Left ventricle myocardium inferior (tissue), 1 donor: ENCODE results near the gene BPIFB6. TPM values are rescaled to one million over a fixed set of nuclear protein-coding genes. Genes with fewer than 3 reads are reported as not detected.

Source experiments
- DNase-seq: peaks from one replicate; pipeline ENCODE4 v3.0.0-alpha.2; 2020
- H3K27ac ChIP-seq: fragments of 200-600 bp; replicated peaks from 2 replicates; pipeline ENCODE4 v1.8.0; 2021
- H3K27me3 ChIP-seq: fragments of 200-600 bp; 2 replicates; pipeline ENCODE4 v1.8.0; 2021; ENCODE audit warnings: low read depth
- H3K36me3 ChIP-seq: fragments of 200-600 bp; 2 replicates; pipeline ENCODE4 v1.8.0; 2021
- H3K4me1 ChIP-seq: fragments of 200-600 bp; 2 replicates; pipeline ENCODE4 v1.8.0; 2021
- H3K4me3 ChIP-seq: fragments of 200-600 bp; 2 replicates; pipeline ENCODE4 v1.8.0; 2021; ENCODE audit warnings: mild to moderate bottlenecking, moderate library complexity
- H3K9me3 ChIP-seq: fragments of 200-600 bp; replicated peaks from 2 replicates; pipeline ENCODE4 v1.8.0; 2021
- CTCF ChIP-seq: fragments of 200-600 bp; IDR thresholded peaks from 2 replicates; pipeline ENCODE4 v1.8.0; 2021; ENCODE audit warnings: antibody characterized with exemption, mild to moderate bottlenecking, borderline replicate concordance
- intact Hi-C: fragments of 100-400 bp; cut with micrococcal nuclease; formaldehyde crosslinking; loops from one replicate; pipeline ENCODE4 v1.11.0; 2022
- total RNA-seq: library from RNA; stranded (reverse); fragmentation: NEBNext Ultra II Directional; extraction: Animal tissue kit (Norgen Biotek cat#: 25700); gene quantifications from one replicate; pipeline ENCODE4 v1.2.1, GENCODE V29; 2021
- donor health status: DM: no; HTN: yes; CAD: no; lungs with severe emphysema.

Gene BPIFB6
- total RNA-seq, 1 donor from 2014 or later: not detected

DNA sequence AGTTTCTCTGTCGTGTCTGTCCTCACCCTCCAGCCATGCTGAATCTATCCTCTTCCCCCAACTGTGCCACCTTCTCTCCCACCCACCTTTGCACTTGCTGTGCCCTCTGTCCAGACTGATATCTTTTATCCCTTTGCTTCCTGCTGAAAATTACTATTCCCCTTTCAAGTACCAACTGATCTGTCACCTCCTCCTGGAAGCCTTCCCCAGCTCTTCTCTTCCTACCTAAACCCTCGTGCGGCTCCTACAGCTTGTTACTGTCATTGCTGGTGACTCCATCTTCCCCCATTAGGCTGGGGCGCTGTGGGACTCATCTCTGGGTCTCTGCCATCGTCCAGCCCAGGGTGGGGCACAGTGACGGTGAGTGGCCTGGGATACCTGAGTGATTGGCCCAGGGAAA lies 1.1 kb downstream of the BPIFB6 start:
- intact Hi-C loops: no loop called here

GRCh38 chr20:33033381-33033780 lies 1.9 kb downstream of the BPIFB6 start:
- no peak overlapping the region for H3K27ac ChIP-seq
- no peak for TF ChIP-seq CTCF
- H3K9me3 ChIP-seq: peaks cover 5% of the 10 kb centered on the region
- H3K27me3 ChIP-seq: peaks cover 14% of the 10 kb centered on the region
- no peaks in the 10 kb centered on the region for H3K4me1 ChIP-seq
- H3K4me3 ChIP-seq: no peak overlapping the region
- intact Hi-C loops: no loop called here
- no peaks in the 10 kb centered on the region for H3K36me3 ChIP-seq
- DNase-seq: no peak

More for the DNA sequence above, 1.1 kb downstream of the BPIFB6 start:
- Histone ChIP-seq H3K4me1 (no peaks in the 10 kb centered on the region), H3K36me3 (no peaks in the 10 kb centered on the region), H3K9me3 (peaks cover 5% of the 10 kb centered on the region), H3K27me3 (peaks cover 23% of the 10 kb centered on the region), H3K27ac (no peak overlapping the region), H3K4me3 (no peak overlapping the region)
- no peak for DNase-seq
- no peak for TF ChIP-seq CTCF

GRCh38 chr20:33034115-33034514 lies 2.7 kb downstream of the BPIFB6 start:
- H3K27me3 ChIP-seq: peaks cover 7% of the 10 kb centered on the region
- no peak overlapping the region for H3K4me3 ChIP-seq
- intact Hi-C loops: no loop called here
- H3K27ac ChIP-seq: no peak overlapping the region
- H3K4me1 ChIP-seq: no peaks in the 10 kb centered on the region
- TF ChIP-seq CTCF: no peak
- no peak for DNase-seq
- H3K9me3 ChIP-seq: peaks cover 5% of the 10 kb centered on the region
- no peaks in the 10 kb centered on the region for H3K36me3 ChIP-seq

- intact Hi-C loops: no loop called here
- DNase-seq: no peak
Observed at GRCh38 chr20:33034901-33035492, 3.5 kb downstream of the BPIFB6 start.

GRCh38 chr20:33037456-33037855 lies 6.0 kb downstream of the BPIFB6 start:
- Histone ChIP-seq H3K27ac (no peak overlapping the region), H3K36me3 (no peaks in the 10 kb centered on the region), H3K9me3 (peaks cover 5% of the 10 kb centered on the region), H3K4me3 (no peak overlapping the region), H3K4me1 (no peaks in the 10 kb centered on the region), H3K27me3 (peaks cover under 1% of the 10 kb centered on the region)
- DNase-seq: no peak
- no peak for TF ChIP-seq CTCF
- intact Hi-C loops: no loop called here

More at GRCh38 chr20:33034901-33035492, 3.5 kb downstream of the BPIFB6 start:
- Histone ChIP-seq H3K36me3 (no peaks in the 10 kb centered on the region), H3K27ac (no peak overlapping the region), H3K4me3 (no peak overlapping the region), H3K27me3 (peaks cover 4% of the 10 kb centered on the region), H3K4me1 (no peaks in the 10 kb centered on the region), H3K9me3 (peaks cover 5% of the 10 kb centered on the region)
- TF ChIP-seq CTCF: no peak
